SK-N-SH (cell line): ENCODE results near the gene DDX17. TPM values are rescaled to one million over a fixed set of nuclear protein-coding genes. Genes with fewer than 3 reads are reported as not detected.

ENCODE experiments used
- CTCF ChIA-PET: fragments of 300-600, 350-600 bp; formaldehyde crosslinking; extraction: SDS; loops from one replicate; lab custom pipeline; 2021; lab: Yijun Ruan, JAX
- POLR2A ChIA-PET: fragments of 350-600 bp; sonication (Branson Sonifier 250); formaldehyde crosslinking; extraction: SDS; loops from one replicate; lab custom pipeline; 2020; ENCODE audit warnings: antibody characterized with exemption, inconsistent platforms; lab: Yijun Ruan, JAX
- DNase-seq: peaks from one replicate; pipeline ENCODE4 v3.0.0; 2012
- H2AFZ ChIP-seq: fragments of 200-600 bp; sonication (generic); 2 replicates; pipeline ENCODE4 v1.8.1; 2016; ENCODE audit warnings: antibody characterized with exemption, mild to moderate bottlenecking, low read depth
- H3F3A ChIP-seq: fragments of 200-600 bp; sonication (generic); replicated peaks from 2 replicates; pipeline ENCODE3; 2016; ENCODE audit warnings: antibody characterized with exemption, mild to moderate bottlenecking; ENCODE audit not compliant: insufficient read depth
- H3K27ac ChIP-seq, 2 experiments: fragments of 200-500 bp in 1 of 2; fragments of 200-600 bp in 1 of 2; sonication (Bioruptor generic) in 1 of 2; sonication (generic), shearing (Covaris generic) in 1 of 2; 2 replicates each; pipeline versions ENCODE4 v1.5.1 to v1.6.1; 2014 to 2016; ENCODE audit warnings: low read depth in 2 of 2, inconsistent platforms in 1 of 2, low read length in 1 of 2, mild to moderate bottlenecking in 1 of 2, mixed read lengths in 1 of 2
- H3K27me3 ChIP-seq: fragments of 200-600 bp; sonication (generic), shearing (Covaris generic); 2 replicates; pipeline ENCODE4 v1.6.1; 2016; ENCODE audit warnings: mixed run types; ENCODE audit not compliant: insufficient read depth
- H3K36me3 ChIP-seq, 2 experiments: fragments of 200-500 bp in 1 of 2; fragments of 200-600 bp in 1 of 2; sonication (Bioruptor generic) in 1 of 2; sonication (generic) in 1 of 2; replicated peaks in 1 of 2; 2 replicates each; pipeline versions ENCODE3 to v1.5.1; 2014 to 2016; ENCODE audit warnings: low read length in 1 of 2, mild to moderate bottlenecking in 1 of 2; ENCODE audit not compliant: insufficient read depth in 2 of 2, control insufficient read depth in 1 of 2
- H3K4me1 ChIP-seq, 2 experiments: fragments of 200-500 bp in 1 of 2; fragments of 200-600 bp in 1 of 2; sonication (Bioruptor generic) in 1 of 2; sonication (generic), shearing (Covaris generic) in 1 of 2; 2 replicates each; pipeline versions ENCODE4 v1.5.1 to v1.6.1; 2014 to 2016; ENCODE audit warnings: low read depth in 1 of 2, low read length in 1 of 2, mixed run types in 1 of 2; ENCODE audit not compliant: insufficient read depth in 2 of 2, control insufficient read depth in 1 of 2
- H3K4me2 ChIP-seq: fragments of 200-600 bp; sonication (generic), shearing (Covaris generic); 2 replicates; pipeline ENCODE4 v1.6.1; 2017; ENCODE audit warnings: mixed run types
- H3K4me3 ChIP-seq, 2 experiments: fragments of 200-500 bp in 1 of 2; fragments of 200-600 bp in 1 of 2; sonication (Bioruptor generic) in 1 of 2; sonication (generic), shearing (Covaris generic) in 1 of 2; 2 replicates each; pipeline versions ENCODE4 v1.5.1 to v1.8.1; 2014 to 2016; ENCODE audit warnings: low read depth in 2 of 2, inconsistent platforms in 1 of 2, low read length in 1 of 2, mild to moderate bottlenecking in 1 of 2, mixed read lengths in 1 of 2, moderate library complexity in 1 of 2
- H3K79me2 ChIP-seq: fragments of 200-600 bp; sonication (generic); 2 replicates; pipeline ENCODE4 v1.8.1; 2017; ENCODE audit warnings: mild to moderate bottlenecking; ENCODE audit not compliant: insufficient read depth
- H3K9ac ChIP-seq: fragments of 200-600 bp; sonication (generic); 2 replicates; pipeline ENCODE4 v1.6.1; 2017; ENCODE audit warnings: mixed run types
- H3K9me2 ChIP-seq: fragments of 200-600 bp; sonication (generic); 2 replicates; pipeline ENCODE4 v1.6.1; 2017; ENCODE audit warnings: mixed run types
- H3K9me3 ChIP-seq: fragments of 200-600 bp; sonication (generic); 2 replicates; pipeline ENCODE4 v1.6.1; 2017; ENCODE audit warnings: mixed run types, mild to moderate bottlenecking, moderate library complexity
- H4K20me1 ChIP-seq: fragments of 200-600 bp; sonication (generic); 2 replicates; pipeline ENCODE4 v1.6.1; 2017; ENCODE audit warnings: mild to moderate bottlenecking, mixed run types; ENCODE audit not compliant: insufficient read depth
- ELF1 ChIP-seq: IDR thresholded peaks from 2 replicates; pipeline ENCODE4 v1.4.0; 2012
- GABPA ChIP-seq: IDR thresholded peaks from 2 replicates; pipeline ENCODE4 v1.4.0; 2012; ENCODE audit warnings: low read depth, mild to moderate bottlenecking
- GATA2 ChIP-seq: sonication (generic); formaldehyde crosslinking; IDR thresholded peaks from 2 replicates; pipeline ENCODE4 v1.5.0; 2020; ENCODE audit warnings: mild to moderate bottlenecking, missing genetic modification reagents
- NFIC ChIP-seq: IDR thresholded peaks from 2 replicates; pipeline ENCODE4 v1.4.0; 2012; ENCODE audit warnings: borderline replicate concordance
- RCOR1 ChIP-seq: fragments of 150-350 bp; IDR thresholded peaks from 2 replicates; pipeline ENCODE4 v1.6.1; 2017; ENCODE audit warnings: antibody characterized with exemption, low read length
- REST ChIP-seq: IDR thresholded peaks from 2 replicates; pipeline ENCODE4 v1.6.1; 2012; ENCODE audit warnings: mild to moderate bottlenecking, low read depth, low read length, moderate library complexity
- RFX5 ChIP-seq: IDR thresholded peaks from 2 replicates; pipeline ENCODE4 v1.6.1; 2012; ENCODE audit warnings: mild to moderate bottlenecking, improper control_type of control experiment, low read length
- RXRA ChIP-seq: IDR thresholded peaks from 2 replicates; pipeline ENCODE4 v1.4.0; 2012; ENCODE audit warnings: low read depth, mild to moderate bottlenecking, borderline replicate concordance
- TCF12 ChIP-seq: IDR thresholded peaks from 2 replicates; pipeline ENCODE4 v1.4.0; 2012
- TEAD4 ChIP-seq: IDR thresholded peaks from 2 replicates; pipeline ENCODE4 v1.4.0; 2012; ENCODE audit warnings: mild to moderate bottlenecking, borderline replicate concordance; ENCODE audit not compliant: insufficient read depth
- ZBTB33 ChIP-seq: IDR thresholded peaks from 2 replicates; pipeline ENCODE4 v1.4.0; 2012; ENCODE audit warnings: low read depth, borderline replicate concordance
- WGBS: methylation state at CpG from one replicate; pipeline ENCODE4 v1.1.6; 2017; ENCODE audit warnings: low lambda C conversion rate; 5-methylcytosine and 5-hydroxymethylcytosine counted together
- polyA plus RNA-seq, 3 experiments: library from polyadenylated mRNA; depleted of rRNA; stranded (reverse); fragments of >200 nt; gene quantifications; 2 replicates each; pipeline ENCODE4 v1.2.3, GENCODE V29; 2012

DDX17 gene
- polyA plus RNA-seq, 1 of the 3 experiments (the other 2 are of a cell fraction): 111 TPM

- Histone ChIP-seq H3K4me2 (no peak overlapping the region), H3K9me3 (no peaks in the 10 kb centered on the region), H3F3A (no peaks in the 10 kb centered on the region), H3K4me1 (no peaks in the 10 kb centered on the region), H3K36me3 (no peaks in the 10 kb centered on the region), H3K79me2 (no peaks in the 10 kb centered on the region), H2AFZ (no peak overlapping the region), H4K20me1 (no peaks in the 10 kb centered on the region), H3K4me3 (no peak overlapping the region), H3K27ac (no peak overlapping the region), H3K9me2 (no peaks in the 10 kb centered on the region), H3K9ac (no peak overlapping the region), H3K27me3 (no peaks in the 10 kb centered on the region)
- DNase-seq: no peak
- POLR2A ChIA-PET: interaction anchor here (0.6 kb wide), 1 partner anchor 38 kb away, joined by 3 read pairs; no protein-coding TSS in a partner anchor
- no peak for TF ChIP-seq TCF12
- no peak for TF ChIP-seq NFIC
- no peak for TF ChIP-seq TEAD4
- no peak for TF ChIP-seq GABPA
- no peak for TF ChIP-seq RXRA
- TF ChIP-seq RCOR1: no peak
- no peak for TF ChIP-seq ZBTB33
- no peak for TF ChIP-seq RFX5
- TF ChIP-seq GATA2 (CRISPR knock-in tag): no peak
- no peak for TF ChIP-seq REST
- CTCF ChIA-PET: no interaction called here
- 96% methylated on average over 2 of the region's 2 CpGs for WGBS
These were observed 13.5 kb upstream of the DDX17 start for GRCh38 chr22:38519453-38520250.

GRCh38 chr22:38518620-38519019, 12.5 kb upstream of the DDX17 start:
- no peaks in the 10 kb centered on the region for H3K4me1 ChIP-seq
- H3K27ac ChIP-seq: no peak overlapping the region
- H3K9me3 ChIP-seq: no peaks in the 10 kb centered on the region
- no peaks in the 10 kb centered on the region for H3F3A ChIP-seq
- TF ChIP-seq ELF1: no peak
- DNase-seq: no peak
- no peaks in the 10 kb centered on the region for H3K36me3 ChIP-seq
- H3K9me2 ChIP-seq: no peaks in the 10 kb centered on the region
- 62% methylated on average over 3 of the region's 4 CpGs for WGBS
- no peak overlapping the region for H3K4me3 ChIP-seq
- ChIA-PET POLR2A (interaction anchor here (0.6 kb wide), 1 partner anchor 203 kb away, joined by 3 read pairs; no protein-coding TSS in a partner anchor), CTCF (interaction anchor here (0.6 kb wide), 1 partner anchor 405 kb away, joined by 3 read pairs; no protein-coding TSS in a partner anchor)
- no peaks in the 10 kb centered on the region for H4K20me1 ChIP-seq
- no peak overlapping the region for H3K9ac ChIP-seq
- H3K27me3 ChIP-seq: no peaks in the 10 kb centered on the region
- no peak overlapping the region for H3K4me2 ChIP-seq
- H3K79me2 ChIP-seq: no peaks in the 10 kb centered on the region
- no peak overlapping the region for H2AFZ ChIP-seq
